HAP-1 (cell line): ENCODE data around the gene CAMKV.
"Not testable (repeated sequence)": the region's sequence is repeated elsewhere in the genome, so short reads cannot be mapped to it uniquely, and the experiment has no call there.

Source experiments
- DNase-seq, 2 experiments: peaks; one replicate each; pipeline ENCODE4 v3.0.0-alpha.2; 2016 to 2020; ENCODE audit warnings: low spot score in 2 of 2
- H3K27me3 ChIP-seq: fragments of 250-450 bp; sonication (Bioruptor Pico); 2 replicates; pipeline ENCODE4 v1.5.1; 2020; ENCODE audit warnings: low read depth, mild to moderate bottlenecking, moderate library complexity
- H3K36me3 ChIP-seq: fragments of 250-450 bp; sonication (Bioruptor Pico); replicated peaks from 2 replicates; pipeline ENCODE4 v1.5.1; 2020; ENCODE audit warnings: mild to moderate bottlenecking
- H3K4me1 ChIP-seq: fragments of 250-450 bp; sonication (Bioruptor Pico); 2 replicates; pipeline ENCODE4 v1.5.1; 2020; ENCODE audit warnings: mild to moderate bottlenecking
- H3K4me3 ChIP-seq: fragments of 250-450 bp; sonication (Bioruptor Pico); 2 replicates; pipeline ENCODE4 v1.5.1; 2020; ENCODE audit warnings: mild to moderate bottlenecking, moderate library complexity
- H3K9me3 ChIP-seq: fragments of 250-450 bp; sonication (Bioruptor Pico); 2 replicates; pipeline ENCODE4 v1.5.1; 2020; ENCODE audit warnings: mild to moderate bottlenecking, moderate library complexity
- in situ Hi-C: fragments of 300-500 bp; cut with MboI; formaldehyde crosslinking; loops from 3 replicates; pipeline ENCODE4 v1.14.3; 2020; ENCODE audit warnings: low sequenced_read_pairs, inconsistent platforms, mixed read lengths

CAMKV gene, protein sequence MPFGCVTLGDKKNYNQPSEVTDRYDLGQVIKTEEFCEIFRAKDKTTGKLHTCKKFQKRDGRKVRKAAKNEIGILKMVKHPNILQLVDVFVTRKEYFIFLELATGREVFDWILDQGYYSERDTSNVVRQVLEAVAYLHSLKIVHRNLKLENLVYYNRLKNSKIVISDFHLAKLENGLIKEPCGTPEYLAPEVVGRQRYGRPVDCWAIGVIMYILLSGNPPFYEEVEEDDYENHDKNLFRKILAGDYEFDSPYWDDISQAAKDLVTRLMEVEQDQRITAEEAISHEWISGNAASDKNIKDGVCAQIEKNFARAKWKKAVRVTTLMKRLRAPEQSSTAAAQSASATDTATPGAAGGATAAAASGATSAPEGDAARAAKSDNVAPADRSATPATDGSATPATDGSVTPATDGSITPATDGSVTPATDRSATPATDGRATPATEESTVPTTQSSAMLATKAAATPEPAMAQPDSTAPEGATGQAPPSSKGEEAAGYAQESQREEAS

DNA sequence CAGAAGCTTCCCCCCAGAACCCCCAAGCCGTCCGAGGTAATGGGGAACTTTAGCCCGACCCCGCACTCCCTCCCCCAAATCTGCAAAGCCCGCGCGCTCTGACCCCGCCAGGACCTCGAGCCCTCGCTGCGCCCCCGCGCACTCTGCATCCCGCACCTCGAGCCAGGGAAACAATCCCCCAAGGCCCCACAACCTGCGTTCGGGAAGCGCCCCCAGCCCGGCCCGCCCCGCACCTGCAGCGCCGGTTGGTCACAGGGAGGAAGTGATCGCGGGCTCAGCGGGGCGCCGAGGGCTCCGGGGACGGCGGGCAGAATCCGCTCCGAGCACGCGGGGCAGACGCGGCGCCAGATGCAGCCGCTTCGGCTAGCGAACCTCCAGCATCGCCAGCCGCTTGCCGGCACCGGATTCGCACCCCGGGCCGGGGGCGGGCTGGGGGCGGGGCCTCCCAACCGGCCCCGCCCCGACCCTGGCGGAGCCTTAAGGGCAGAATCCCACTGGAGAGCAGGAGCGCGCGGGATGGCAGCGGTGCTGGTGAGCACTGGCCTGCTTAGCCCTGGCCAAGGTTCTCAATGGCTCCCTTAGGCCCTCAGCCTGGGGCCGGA, at the start of gene CAMKV:
Gene CAMKV (minus strand): TSS at position 382 of the 602 bp plus-strand sequence. CDS start 7,518 bp downstream, outside the sequence.
- peaks cover 8% of the 10 kb centered on the region for H3K4me1 ChIP-seq
- H3K27me3 ChIP-seq, result no peaks in the 10 kb centered on the region
- peak within 1 kb of the TSS; percentile 55 for H3K4me3 ChIP-seq
- in situ Hi-C loops, result no loop called here
- no peaks in the 10 kb centered on the region for H3K36me3 ChIP-seq
- DNase-seq, result peak; percentile 27 to 66
- H3K9me3 ChIP-seq, result no peaks in the 10 kb centered on the region

DNA sequence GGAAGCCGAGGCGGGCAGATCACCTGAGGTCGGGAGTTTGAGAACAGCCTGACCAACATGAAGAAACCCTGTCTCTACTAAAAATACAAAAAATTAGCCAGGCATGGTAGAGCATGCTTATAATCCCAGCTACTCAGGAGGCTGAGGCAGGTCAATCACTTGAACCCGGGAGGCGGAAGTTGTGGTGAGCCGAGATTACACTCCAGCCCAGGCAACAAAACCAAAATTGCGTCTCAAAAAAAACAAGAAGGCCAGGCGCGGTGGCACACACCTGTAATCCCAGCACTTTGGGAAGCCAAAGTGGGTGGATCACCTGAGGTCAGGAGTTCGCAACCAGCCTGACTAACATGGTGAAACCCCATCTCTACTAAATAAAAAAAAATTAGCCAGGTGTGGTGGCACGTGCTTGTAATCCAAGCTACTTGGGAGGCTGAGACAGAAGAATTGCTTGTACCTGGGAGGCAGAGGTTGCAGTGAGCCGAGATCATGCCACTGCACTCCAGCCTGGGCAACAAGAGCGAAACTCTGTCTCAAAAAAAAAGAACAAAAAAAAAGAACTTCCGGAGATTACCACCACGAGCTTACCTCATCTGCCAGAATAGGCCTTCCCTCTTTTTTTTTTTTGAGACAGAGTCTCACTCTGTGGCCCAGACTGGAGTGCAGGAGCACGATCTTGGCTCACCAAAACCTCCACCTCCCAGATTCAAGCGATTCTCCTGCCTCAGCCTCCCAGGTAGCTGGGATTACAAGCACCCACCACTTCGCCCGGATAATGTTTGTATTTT, 48.3 kb upstream of the CAMKV start:
- in situ Hi-C loops, H3K4me3 ChIP-seq, DNase-seq, H3K4me1 ChIP-seq, H3K36me3 ChIP-seq, H3K27me3 ChIP-seq, H3K9me3 ChIP-seq: not testable (repeated sequence)

DNA sequence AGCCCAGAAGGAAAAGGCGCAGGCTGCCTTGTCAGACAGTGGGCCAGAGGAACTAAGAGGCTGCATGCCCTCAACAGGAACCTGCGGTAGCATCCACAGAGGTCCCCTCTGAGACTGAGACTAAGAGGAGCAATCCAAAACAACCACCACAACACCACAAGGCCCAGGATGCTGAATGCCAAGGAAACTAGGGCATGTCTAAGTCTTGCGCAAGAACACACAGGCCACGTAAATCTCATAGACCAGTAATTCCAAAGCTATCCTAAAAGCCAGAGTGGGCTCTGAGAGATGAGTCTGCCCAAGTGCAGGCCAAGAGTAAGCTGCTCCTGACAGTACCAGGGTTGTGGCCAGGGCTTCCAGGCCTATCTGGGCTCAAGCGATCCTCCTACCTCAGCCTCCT, 47.0 kb upstream of the CAMKV start:
- Histone ChIP-seq H3K27me3 (no peaks in the 10 kb centered on the region), H3K36me3 (no peaks in the 10 kb centered on the region; the same call in 1 of the 2 replicates), H3K9me3 (no peaks in the 10 kb centered on the region), H3K4me3 (no peak overlapping the region), H3K4me1 (no peaks in the 10 kb centered on the region)
- no peak for DNase-seq
- in situ Hi-C loops, result no loop called here

DNA sequence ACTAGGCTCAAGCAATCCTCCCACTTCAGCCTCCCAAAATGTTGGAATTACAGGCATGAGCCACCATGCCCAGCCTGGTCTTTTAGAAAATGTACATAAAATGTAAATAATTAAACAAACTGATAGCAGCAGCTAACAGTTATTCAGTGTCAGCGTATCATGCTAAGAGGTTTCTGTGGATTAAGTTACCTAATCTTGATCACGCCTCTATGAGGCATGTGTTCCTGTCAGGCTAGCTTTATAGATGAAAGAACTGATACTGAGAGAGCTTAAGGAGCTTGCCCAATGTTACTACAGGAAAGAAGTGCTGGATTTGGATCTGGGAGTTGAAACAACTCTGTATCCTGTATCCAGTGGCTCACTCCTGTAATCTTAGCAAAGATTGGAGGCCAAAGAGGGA, 45.2 kb upstream of the CAMKV start:
- DNase-seq, result no peak
- Histone ChIP-seq H3K4me1 (no peaks in the 10 kb centered on the region), H3K27me3 (no peaks in the 10 kb centered on the region), H3K4me3 (no peak overlapping the region), H3K36me3 (no peaks in the 10 kb centered on the region; the same call in 1 of the 2 replicates), H3K9me3 (no peaks in the 10 kb centered on the region)
- in situ Hi-C loops, result no loop called here

DNA sequence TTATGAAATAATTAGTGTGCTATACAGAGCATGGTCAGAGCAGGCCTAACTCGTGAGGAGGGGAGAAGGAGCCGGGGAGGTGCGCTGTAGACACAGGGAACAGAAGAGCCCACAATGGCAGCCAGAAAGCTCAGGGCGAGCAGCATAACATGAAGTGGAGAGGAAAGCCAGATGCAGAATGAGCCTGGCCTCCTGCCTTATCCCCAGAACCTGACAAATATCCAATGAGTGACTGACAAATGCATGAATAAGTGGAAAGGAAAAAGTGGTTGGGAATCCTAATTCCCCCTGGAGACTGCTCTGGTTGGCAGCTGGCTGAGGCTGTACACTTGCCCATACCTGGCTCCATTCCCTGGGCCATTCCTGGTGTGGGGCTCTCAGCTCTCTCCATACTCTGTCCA, 43.2 kb upstream of the CAMKV start:
- Histone ChIP-seq H3K4me3 (no peak overlapping the region), H3K4me1 (no peaks in the 10 kb centered on the region), H3K36me3 (no peaks in the 10 kb centered on the region; the same call in 1 of the 2 replicates), H3K9me3 (no peaks in the 10 kb centered on the region), H3K27me3 (no peaks in the 10 kb centered on the region)
- no peak for DNase-seq
- in situ Hi-C loops, result no loop called here

DNA sequence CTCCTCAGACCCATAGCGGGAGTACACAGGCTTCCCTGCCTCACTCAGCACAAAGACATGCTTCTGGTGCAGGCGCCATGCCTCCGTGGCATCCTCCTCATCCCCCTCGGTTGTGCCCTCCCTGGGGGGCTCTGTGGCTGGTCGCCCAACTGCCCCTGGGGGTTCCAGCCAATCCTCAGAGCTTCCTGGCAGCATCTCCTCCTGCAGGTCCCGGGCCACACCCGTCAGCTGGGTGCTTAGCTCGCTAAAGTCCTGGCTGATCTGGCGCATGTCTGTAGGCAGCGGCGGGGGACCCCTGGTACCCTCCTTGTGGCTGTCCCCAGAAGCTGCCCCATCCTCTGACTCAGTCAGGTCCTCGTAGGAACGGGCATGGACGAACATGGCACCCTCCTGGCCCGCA, 41.9 kb upstream of the CAMKV start:
- in situ Hi-C loops, result no loop called here
- Histone ChIP-seq H3K36me3 (no peaks in the 10 kb centered on the region; the same call in 1 of the 2 replicates), H3K27me3 (no peaks in the 10 kb centered on the region), H3K4me1 (no peaks in the 10 kb centered on the region), H3K9me3 (no peaks in the 10 kb centered on the region), H3K4me3 (no peak overlapping the region)
- no peak for DNase-seq

DNA sequence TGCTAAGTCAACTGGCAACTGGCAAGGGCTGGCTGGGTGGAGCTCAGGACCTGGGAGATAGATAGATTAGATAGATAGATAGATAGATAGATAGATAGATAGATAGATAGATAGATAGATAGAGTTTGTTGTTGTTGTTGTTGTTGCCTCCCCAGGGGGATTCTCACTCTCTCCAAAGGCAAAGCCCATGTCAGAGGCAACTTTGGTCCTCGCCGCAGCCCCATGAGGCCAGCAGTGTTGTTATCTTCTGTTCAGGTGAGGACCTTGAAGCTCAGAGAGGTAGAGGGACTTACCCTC, 41.4 kb upstream of the CAMKV start:
- in situ Hi-C loops, result no loop called here
- no peak for DNase-seq
- Histone ChIP-seq H3K4me3 (no peak overlapping the region), H3K9me3 (no peaks in the 10 kb centered on the region), H3K4me1 (no peaks in the 10 kb centered on the region), H3K36me3 (no peaks in the 10 kb centered on the region; the same call in 1 of the 2 replicates), H3K27me3 (no peaks in the 10 kb centered on the region)

DNA sequence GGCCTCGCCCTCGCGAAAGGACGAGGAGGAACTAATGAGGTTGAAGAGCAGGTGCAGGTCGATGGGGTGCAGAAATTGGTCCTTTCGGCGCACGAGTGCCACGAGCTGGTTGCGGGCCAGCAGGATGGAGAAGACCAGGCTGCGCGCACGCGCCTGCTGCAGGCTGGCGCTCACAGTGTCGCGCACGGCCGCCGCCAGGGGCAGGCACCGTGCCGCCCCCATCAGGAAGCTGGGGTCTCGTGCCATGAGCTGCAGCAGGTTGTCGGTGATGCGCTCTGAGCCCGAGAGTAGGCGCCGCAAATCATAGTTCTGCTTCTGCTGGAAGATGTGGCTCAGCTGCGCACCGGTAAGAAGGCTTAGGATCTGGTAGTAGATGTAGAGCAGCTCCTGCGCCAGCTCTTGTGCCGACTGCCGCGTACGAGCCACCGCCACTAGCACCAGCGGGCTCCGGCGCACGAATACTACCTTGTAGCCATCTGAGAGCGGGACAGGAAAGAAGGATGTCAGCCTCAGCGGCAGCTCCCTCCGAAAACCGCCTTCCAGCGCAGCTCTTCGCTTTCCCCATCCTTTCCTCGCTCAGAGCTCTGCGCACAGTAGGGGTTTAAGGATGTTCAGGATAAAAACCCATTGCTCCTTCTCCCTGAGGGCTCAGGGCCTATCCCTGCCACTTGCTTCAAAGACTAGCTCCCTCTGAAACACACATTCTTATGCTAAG, 40.9 kb upstream of the CAMKV start:
- DNase-seq, result no peak
- in situ Hi-C loops, result no loop called here
- Histone ChIP-seq H3K9me3 (no peaks in the 10 kb centered on the region), H3K4me1 (no peaks in the 10 kb centered on the region), H3K4me3 (no peak overlapping the region), H3K36me3 (no peaks in the 10 kb centered on the region; the same call in 1 of the 2 replicates), H3K27me3 (no peaks in the 10 kb centered on the region)

DNA sequence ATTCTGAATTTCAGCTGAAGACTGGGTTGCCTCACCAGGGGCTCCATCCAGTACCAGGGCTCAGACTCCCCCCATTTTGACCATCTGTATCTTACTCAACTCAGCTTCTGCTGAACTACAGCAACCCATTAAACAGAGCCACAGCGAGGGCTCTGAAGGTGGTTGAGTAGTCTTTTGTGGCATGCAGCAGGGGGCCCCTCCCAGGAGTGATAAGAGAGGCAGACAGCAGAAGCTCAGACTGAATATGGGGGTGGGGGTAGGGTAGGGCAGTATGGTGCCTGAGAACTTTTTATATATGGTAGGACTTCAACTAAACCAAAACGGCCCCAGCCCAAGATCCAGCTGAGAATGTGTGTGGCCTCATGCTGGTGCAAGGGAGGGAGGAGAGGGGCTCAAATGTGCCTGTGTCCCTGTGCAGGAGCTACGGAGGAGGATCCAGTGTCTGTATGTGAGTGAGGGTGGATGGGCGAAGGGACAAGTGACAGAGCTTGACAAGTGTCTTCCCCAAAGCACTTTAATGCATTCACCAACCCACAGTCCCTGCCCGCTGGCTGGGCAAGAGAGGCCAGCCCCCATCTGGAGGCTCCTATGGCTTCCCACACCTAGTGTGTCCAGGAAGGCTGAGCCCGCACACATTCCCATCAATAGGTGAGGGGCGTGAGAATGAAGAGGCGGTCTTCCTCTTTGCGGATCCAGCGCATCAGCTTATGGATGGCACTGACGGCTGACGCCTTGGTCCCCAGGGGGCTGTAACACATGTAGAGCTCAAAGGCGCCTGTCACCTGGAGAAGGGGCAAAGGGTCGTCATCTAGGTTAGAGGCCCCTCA, 38.9 kb upstream of the CAMKV start:
- Histone ChIP-seq H3K36me3 (no peaks in the 10 kb centered on the region; the same call in 1 of the 2 replicates), H3K27me3 (no peaks in the 10 kb centered on the region), H3K9me3 (no peaks in the 10 kb centered on the region), H3K4me1 (no peaks in the 10 kb centered on the region), H3K4me3 (no peak overlapping the region)
- in situ Hi-C loops, result no loop called here
- DNase-seq, result no peak

DNA sequence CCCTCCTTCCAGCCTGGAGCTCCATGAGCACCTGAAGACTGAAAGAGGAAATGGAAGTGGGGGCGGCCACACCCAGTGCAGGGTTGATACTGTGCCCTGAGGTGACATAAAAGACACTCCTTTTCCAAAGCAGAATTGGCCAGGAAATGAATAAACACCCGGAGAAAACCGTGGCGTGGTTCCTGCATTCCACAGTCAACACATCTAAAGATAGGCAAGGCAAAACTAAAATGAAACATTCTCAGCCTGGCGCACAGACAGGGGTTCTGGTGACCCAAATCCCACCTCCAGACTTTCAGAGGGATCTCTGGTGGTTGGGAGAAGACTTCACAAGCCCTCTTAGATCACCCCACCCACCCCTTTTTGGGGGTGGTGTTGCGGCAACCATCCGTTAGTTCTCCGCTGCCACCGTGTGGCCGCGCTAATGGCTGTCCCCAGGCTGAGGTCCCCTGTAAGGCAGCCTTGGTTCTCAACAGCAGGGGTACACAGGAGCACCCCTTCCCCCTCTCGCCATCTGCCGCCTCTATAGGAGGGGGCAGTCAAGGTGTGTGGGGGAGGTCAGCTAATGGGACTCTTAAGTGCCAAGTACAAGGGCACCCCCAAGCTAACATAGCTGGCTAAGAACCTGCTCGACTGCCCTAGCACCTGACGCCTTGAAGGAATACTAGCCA, 36.5 kb upstream of the CAMKV start:
- no peaks in the 10 kb centered on the region for H3K4me1 ChIP-seq
- DNase-seq, result peak in 1 of 2 experiments; percentile 41

DNA sequence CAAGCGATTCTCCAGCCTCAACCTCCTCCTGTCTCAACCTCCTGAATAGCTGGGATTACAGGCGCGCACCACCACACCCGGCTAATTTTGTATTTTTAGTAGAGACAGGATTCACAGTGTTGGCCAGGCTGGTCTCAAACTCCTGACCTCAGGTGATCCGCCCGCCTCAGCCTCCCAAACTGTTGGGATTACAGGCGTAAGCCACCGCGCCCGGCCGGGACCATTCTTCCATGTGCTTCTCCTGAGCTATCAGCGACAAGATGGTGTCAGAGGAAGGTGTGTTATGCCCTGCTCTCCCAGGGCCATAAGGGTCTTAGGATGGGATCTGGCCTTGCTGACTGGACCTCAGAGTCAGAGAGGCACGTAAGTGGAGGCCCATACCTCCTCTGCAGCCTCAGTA, 34.7 kb upstream of the CAMKV start:
- H3K4me3 ChIP-seq, H3K36me3 ChIP-seq, H3K4me1 ChIP-seq, H3K27me3 ChIP-seq, DNase-seq, H3K9me3 ChIP-seq, in situ Hi-C loops: not testable (repeated sequence)

More for the DNA sequence above, 36.5 kb upstream of the CAMKV start:
- Histone ChIP-seq H3K4me3 (no peak overlapping the region), H3K27me3 (no peaks in the 10 kb centered on the region), H3K36me3 (no peaks in the 10 kb centered on the region; the same call in 1 of the 2 replicates), H3K9me3 (no peaks in the 10 kb centered on the region)
- in situ Hi-C loops, result no loop called here
